ENCODE data around the gene POLR3B. TPM values are rescaled to one million over a fixed set of nuclear protein-coding genes. Genes with fewer than 3 reads are reported as not detected.
A peak's percentile ranks its signal among the peaks of the same experiment; 100 is the strongest.

The POLR3B gene
- total and polyA plus RNA-seq, 2 of the 13 experiments (the other 11 are each of a cell fraction or from before 2014, with no cell fraction given) = 4.8 to 13.1 TPM

DNA sequence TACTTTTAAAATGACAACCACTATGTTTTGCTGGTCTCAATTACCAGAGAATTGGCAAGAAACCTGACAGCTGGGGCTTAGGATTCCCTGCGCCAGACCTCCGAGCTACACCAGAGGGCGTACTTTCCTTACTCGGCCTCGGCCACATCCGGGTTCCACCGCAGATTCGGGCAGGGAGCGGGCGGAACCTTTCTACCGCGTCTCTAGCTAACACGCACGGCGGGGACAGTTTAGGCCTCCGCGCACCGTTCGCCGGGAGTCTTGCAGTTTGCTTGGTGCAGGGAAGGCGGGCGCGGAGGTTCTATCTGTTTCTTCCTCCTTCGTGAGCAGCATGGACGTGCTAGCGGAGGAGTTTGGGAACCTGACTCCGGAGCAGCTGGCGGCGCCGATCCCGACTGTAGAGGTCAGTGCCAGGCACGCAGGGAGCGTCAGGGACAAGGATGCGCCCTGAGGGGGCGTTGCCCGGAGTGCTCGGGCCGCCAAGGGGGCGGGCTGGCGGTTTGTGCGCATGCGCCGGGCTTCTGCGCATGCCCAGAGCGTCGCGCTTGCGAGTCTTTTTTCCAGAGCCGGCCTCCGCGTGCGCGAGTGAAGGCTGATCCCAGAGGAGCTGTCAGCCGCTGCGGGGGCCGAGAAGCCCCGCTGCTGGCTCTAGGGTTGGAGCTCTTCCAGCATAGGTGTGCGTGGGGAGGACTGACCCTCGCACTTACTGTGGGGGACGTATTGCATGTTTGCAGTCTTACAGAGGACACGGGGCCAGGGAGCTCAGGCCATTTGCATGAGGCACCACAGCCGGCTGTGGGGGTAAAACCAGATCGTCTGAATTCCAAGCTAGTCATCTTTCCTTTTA lies at the start of gene POLR3B (continued):
- peak; percentile 93 for TF ChIP-seq ZNF234 (CRISPR knock-in tag; conservative IDR thresholded peaks at IDR 0.05)
- peak; percentile 96; the same call in 1 of the 2 replicates for TF ChIP-seq ZNF790 (CRISPR knock-in tag; IDR thresholded peaks at IDR 0.05; ENCODE audit: borderline replicate concordance)
- TF ChIP-seq, protein P1, sequence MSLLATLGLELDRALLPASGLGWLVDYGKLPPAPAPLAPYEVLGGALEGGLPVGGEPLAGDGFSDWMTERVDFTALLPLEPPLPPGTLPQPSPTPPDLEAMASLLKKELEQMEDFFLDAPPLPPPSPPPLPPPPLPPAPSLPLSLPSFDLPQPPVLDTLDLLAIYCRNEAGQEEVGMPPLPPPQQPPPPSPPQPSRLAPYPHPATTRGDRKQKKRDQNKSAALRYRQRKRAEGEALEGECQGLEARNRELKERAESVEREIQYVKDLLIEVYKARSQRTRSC (CRISPR knock-in tag; IDR thresholded peaks at IDR 0.05; ENCODE audit: low read depth) = no peak
- TF ChIP-seq, protein P2, sequence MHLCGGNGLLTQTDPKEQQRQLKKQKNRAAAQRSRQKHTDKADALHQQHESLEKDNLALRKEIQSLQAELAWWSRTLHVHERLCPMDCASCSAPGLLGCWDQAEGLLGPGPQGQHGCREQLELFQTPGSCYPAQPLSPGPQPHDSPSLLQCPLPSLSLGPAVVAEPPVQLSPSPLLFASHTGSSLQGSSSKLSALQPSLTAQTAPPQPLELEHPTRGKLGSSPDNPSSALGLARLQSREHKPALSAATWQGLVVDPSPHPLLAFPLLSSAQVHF (CRISPR knock-in tag; IDR thresholded peaks at IDR 0.05) = peak; percentile 78; the same call in 1 of the 2 replicates
- peak; percentile 66; the same call in 1 of the 2 replicates for TF ChIP-seq MED13 (CRISPR knock-in tag; IDR thresholded peaks at IDR 0.05)
- TF ChIP-seq SUZ12 (IDR thresholded peaks at IDR 0.05; ENCODE audit: low read depth, low read length) = no peak
- TF ChIP-seq SNRNP70 (IDR thresholded peaks at IDR 0.05; ENCODE audit: low read depth, low read length) = no peak
- TF ChIP-seq GTF2F1 (IDR thresholded peaks at IDR 0.05; ENCODE audit: low read length) = no peak
- no peak for TF ChIP-seq NFRKB (IDR thresholded peaks at IDR 0.05)
- peak; percentile 96 for TF ChIP-seq POGK (CRISPR knock-in tag; conservative IDR thresholded peaks at IDR 0.05)
- TF ChIP-seq, protein P3, sequence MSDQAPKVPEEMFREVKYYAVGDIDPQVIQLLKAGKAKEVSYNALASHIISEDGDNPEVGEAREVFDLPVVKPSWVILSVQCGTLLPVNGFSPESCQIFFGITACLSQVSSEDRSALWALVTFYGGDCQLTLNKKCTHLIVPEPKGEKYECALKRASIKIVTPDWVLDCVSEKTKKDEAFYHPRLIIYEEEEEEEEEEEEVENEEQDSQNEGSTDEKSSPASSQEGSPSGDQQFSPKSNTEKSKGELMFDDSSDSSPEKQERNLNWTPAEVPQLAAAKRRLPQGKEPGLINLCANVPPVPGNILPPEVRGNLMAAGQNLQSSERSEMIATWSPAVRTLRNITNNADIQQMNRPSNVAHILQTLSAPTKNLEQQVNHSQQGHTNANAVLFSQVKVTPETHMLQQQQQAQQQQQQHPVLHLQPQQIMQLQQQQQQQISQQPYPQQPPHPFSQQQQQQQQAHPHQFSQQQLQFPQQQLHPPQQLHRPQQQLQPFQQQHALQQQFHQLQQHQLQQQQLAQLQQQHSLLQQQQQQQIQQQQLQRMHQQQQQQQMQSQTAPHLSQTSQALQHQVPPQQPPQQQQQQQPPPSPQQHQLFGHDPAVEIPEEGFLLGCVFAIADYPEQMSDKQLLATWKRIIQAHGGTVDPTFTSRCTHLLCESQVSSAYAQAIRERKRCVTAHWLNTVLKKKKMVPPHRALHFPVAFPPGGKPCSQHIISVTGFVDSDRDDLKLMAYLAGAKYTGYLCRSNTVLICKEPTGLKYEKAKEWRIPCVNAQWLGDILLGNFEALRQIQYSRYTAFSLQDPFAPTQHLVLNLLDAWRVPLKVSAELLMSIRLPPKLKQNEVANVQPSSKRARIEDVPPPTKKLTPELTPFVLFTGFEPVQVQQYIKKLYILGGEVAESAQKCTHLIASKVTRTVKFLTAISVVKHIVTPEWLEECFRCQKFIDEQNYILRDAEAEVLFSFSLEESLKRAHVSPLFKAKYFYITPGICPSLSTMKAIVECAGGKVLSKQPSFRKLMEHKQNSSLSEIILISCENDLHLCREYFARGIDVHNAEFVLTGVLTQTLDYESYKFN (CRISPR knock-in tag; conservative IDR thresholded peaks at IDR 0.05) = no peak; the same call in none of the 2 replicates
- TF ChIP-seq NCOA5 (CRISPR knock-in tag; IDR thresholded peaks at IDR 0.05) = no peak
- TF ChIP-seq KDM5A (IDR thresholded peaks at IDR 0.05; ENCODE audit: borderline replicate concordance, low read length) = peak; percentile 97
- TF ChIP-seq NBN (conservative IDR thresholded peaks at IDR 0.05) = no peak
- TF ChIP-seq HOXA7 (CRISPR knock-in tag; IDR thresholded peaks at IDR 0.05) = no peak
- no peak for TF ChIP-seq PRPF4 (IDR thresholded peaks at IDR 0.05; ENCODE audit: low read depth, low read length, poor library complexity, severe bottlenecking)
- TF ChIP-seq ZSCAN12 (CRISPR knock-in tag; IDR thresholded peaks at IDR 0.05) = peak; percentile 46; the same call in 1 of the 2 replicates
- TF ChIP-seq GATA4 (IDR thresholded peaks at IDR 0.05; ENCODE audit: borderline replicate concordance, low read depth) = peak; percentile 20
- peak; percentile 45 for TF ChIP-seq ZNF564 (CRISPR knock-in tag; IDR thresholded peaks at IDR 0.05)
- no peak for TF ChIP-seq ARNT (IDR thresholded peaks at IDR 0.05)
- 0 out of 2 replicates have a peak, but pooled peaks have one; percentile 44 for TF ChIP-seq HMG20B (CRISPR knock-in tag; conservative IDR thresholded peaks at IDR 0.05)
- no peak for TF ChIP-seq SRSF4 (IDR thresholded peaks at IDR 0.05; ENCODE audit: low read depth, low read length, poor library complexity, severe bottlenecking)
- peak; percentile 74; the same call in 1 of the 2 replicates for TF ChIP-seq THAP8 (CRISPR knock-in tag; IDR thresholded peaks at IDR 0.05; ENCODE audit: borderline replicate concordance)
